ENCODE measurements around the gene CCDC85C. TPM values are rescaled to one million over a fixed set of nuclear protein-coding genes. Genes with fewer than 3 reads are reported as not detected.

The CCDC85C gene
- total RNA-seq, 2 experiments from 2014 or later = 6.8 to 7.9 TPM

GRCh38 chr14:99538733-99539132 lies 65.3 kb downstream of the CCDC85C start:
- Mint-ChIP-seq H3K27me3 (no peaks in the 10 kb centered on the region), H3K9me3 (no peaks in the 10 kb centered on the region), H3K27ac (no peak overlapping the region), H3K4me1 (ENCODE audit: low read depth) (peaks cover 6% of the 10 kb centered on the region), H3K36me3 (ENCODE audit: low read depth) (no peaks in the 10 kb centered on the region), H3K4me3 (no peak overlapping the region)
- POLR2A ChIA-PET = no interaction called here
- TF ChIP-seq CTCF (IDR thresholded peaks at IDR 0.05) = no peak
- CTCF ChIA-PET = no interaction called here
- DNase-seq = no peak
- intact Hi-C loops (cut with micrococcal nuclease) = no loop called here
- ATAC-seq = no peak

- Mint-ChIP-seq H3K27ac (no peak overlapping the region), H3K36me3 (ENCODE audit: low read depth) (no peaks in the 10 kb centered on the region), H3K4me3 (no peak overlapping the region), H3K4me1 (ENCODE audit: low read depth) (peaks cover 6% of the 10 kb centered on the region), H3K27me3 (no peaks in the 10 kb centered on the region), H3K9me3 (no peaks in the 10 kb centered on the region)
- ChIA-PET POLR2A (no interaction called here), CTCF (no interaction called here)
- no peak for TF ChIP-seq CTCF (IDR thresholded peaks at IDR 0.05)
- no peak for ATAC-seq
- DNase-seq = no peak
- intact Hi-C loops (cut with micrococcal nuclease) = no loop called here
Measured at GRCh38 chr14:99538275-99538674, 65.7 kb downstream of the CCDC85C start.

GRCh38 chr14:99537399-99537798 lies 66.6 kb downstream of the CCDC85C start:
- DNase-seq (no peak), ATAC-seq (no peak)
- POLR2A ChIA-PET = no interaction called here
- TF ChIP-seq CTCF (IDR thresholded peaks at IDR 0.05) = no peak
- intact Hi-C loops (cut with micrococcal nuclease) = no loop called here
- Mint-ChIP-seq H3K4me3 (no peak overlapping the region), H3K27me3 (no peaks in the 10 kb centered on the region), H3K4me1 (ENCODE audit: low read depth) (peaks cover 6% of the 10 kb centered on the region), H3K36me3 (ENCODE audit: low read depth) (no peaks in the 10 kb centered on the region), H3K9me3 (no peaks in the 10 kb centered on the region), H3K27ac (no peak overlapping the region)
- CTCF ChIA-PET = no interaction called here

- CTCF ChIA-PET = interaction anchor here (1.2 kb wide), 1 partner anchor 9 kb away, joined by 3 read pairs; no protein-coding TSS in a partner anchor
- H3K4me3 Mint-ChIP-seq = no peak overlapping the region
- no peak for TF ChIP-seq CTCF (IDR thresholded peaks at IDR 0.05)
- H3K4me1 Mint-ChIP-seq (ENCODE audit: low read depth) = peaks cover 2% of the 10 kb centered on the region
- no peaks in the 10 kb centered on the region for H3K36me3 Mint-ChIP-seq (ENCODE audit: low read depth)
- DNase-seq = no peak
- H3K9me3 Mint-ChIP-seq = no peaks in the 10 kb centered on the region
- no peak for ATAC-seq
- no peaks in the 10 kb centered on the region for H3K27me3 Mint-ChIP-seq
- intact Hi-C loops (cut with micrococcal nuclease) = no loop called here
- POLR2A ChIA-PET = no interaction called here
- H3K27ac Mint-ChIP-seq = no peak overlapping the region
Measured at GRCh38 chr14:99535908-99536778, 67.9 kb downstream of the CCDC85C start.

GRCh38 chr14:99535448-99535847 lies 68.6 kb downstream of the CCDC85C start:
- Mint-ChIP-seq H3K36me3 (ENCODE audit: low read depth) (no peaks in the 10 kb centered on the region), H3K27me3 (no peaks in the 10 kb centered on the region), H3K4me3 (no peak overlapping the region), H3K27ac (no peak overlapping the region), H3K9me3 (no peaks in the 10 kb centered on the region), H3K4me1 (ENCODE audit: low read depth) (no peaks in the 10 kb centered on the region)
- intact Hi-C loops (cut with micrococcal nuclease) = no loop called here
- no peak for TF ChIP-seq CTCF (IDR thresholded peaks at IDR 0.05)
- CTCF ChIA-PET = interaction anchor here (1.2 kb wide), 1 partner anchor 9 kb away, joined by 3 read pairs; no protein-coding TSS in a partner anchor
- POLR2A ChIA-PET = no interaction called here
- no peak for DNase-seq
- no peak for ATAC-seq
